ENCODE results near the gene MORF4L1.
"Not testable (repeated sequence)": the region's sequence is repeated elsewhere in the genome, so short reads cannot be mapped to it uniquely, and the experiment has no call there.

Gene MORF4L1

GRCh38 chr15:78866803-78867202 lies 5.9 kb upstream of the MORF4L1 start:
- no peak overlapping the region for H3K4me3 ChIP-seq (ENCODE audit: control insufficient read depth, low read depth, low read length)
- DNase-seq (ENCODE audit: low read depth), result no peak
- TF ChIP-seq CTCF (IDR thresholded peaks at IDR 0.05; ENCODE audit: control insufficient read depth, insufficient read depth, low read depth, low read length, missing control alignments), result no peak

GRCh38 chr15:78868366-78868765 lies 4.3 kb upstream of the MORF4L1 start:
- no peak for DNase-seq (ENCODE audit: low read depth)
- TF ChIP-seq CTCF (IDR thresholded peaks at IDR 0.05; ENCODE audit: control insufficient read depth, insufficient read depth, low read depth, low read length, missing control alignments), result no peak
- H3K4me3 ChIP-seq (ENCODE audit: control insufficient read depth, low read depth, low read length), result no peak overlapping the region

GRCh38 chr15:78871483-78872127 lies 1.1 kb upstream of the MORF4L1 start:
- DNase-seq (ENCODE audit: low read depth); H3K4me3 ChIP-seq (ENCODE audit: control insufficient read depth, low read depth, low read length): not testable (repeated sequence)

- H3K4me3 ChIP-seq (ENCODE audit: control insufficient read depth, low read depth, low read length), result peak overlapping the region; percentile 93
- DNase-seq (ENCODE audit: low read depth), result peak; percentile 70
- peak; percentile 57 for TF ChIP-seq CTCF (IDR thresholded peaks at IDR 0.05; ENCODE audit: control insufficient read depth, insufficient read depth, low read depth, low read length, missing control alignments)
Observed at GRCh38 chr15:78872972-78873792, 492 bp downstream of the MORF4L1 start.

- DNase-seq (ENCODE audit: low read depth), result no peak
- no peak for TF ChIP-seq CTCF (IDR thresholded peaks at IDR 0.05; ENCODE audit: control insufficient read depth, insufficient read depth, low read depth, low read length, missing control alignments)
- H3K4me3 ChIP-seq (ENCODE audit: control insufficient read depth, low read depth, low read length), result peak overlapping the region; percentile 93
Observed at GRCh38 chr15:78873793-78874765, 1.4 kb downstream of the MORF4L1 start.

DNA sequence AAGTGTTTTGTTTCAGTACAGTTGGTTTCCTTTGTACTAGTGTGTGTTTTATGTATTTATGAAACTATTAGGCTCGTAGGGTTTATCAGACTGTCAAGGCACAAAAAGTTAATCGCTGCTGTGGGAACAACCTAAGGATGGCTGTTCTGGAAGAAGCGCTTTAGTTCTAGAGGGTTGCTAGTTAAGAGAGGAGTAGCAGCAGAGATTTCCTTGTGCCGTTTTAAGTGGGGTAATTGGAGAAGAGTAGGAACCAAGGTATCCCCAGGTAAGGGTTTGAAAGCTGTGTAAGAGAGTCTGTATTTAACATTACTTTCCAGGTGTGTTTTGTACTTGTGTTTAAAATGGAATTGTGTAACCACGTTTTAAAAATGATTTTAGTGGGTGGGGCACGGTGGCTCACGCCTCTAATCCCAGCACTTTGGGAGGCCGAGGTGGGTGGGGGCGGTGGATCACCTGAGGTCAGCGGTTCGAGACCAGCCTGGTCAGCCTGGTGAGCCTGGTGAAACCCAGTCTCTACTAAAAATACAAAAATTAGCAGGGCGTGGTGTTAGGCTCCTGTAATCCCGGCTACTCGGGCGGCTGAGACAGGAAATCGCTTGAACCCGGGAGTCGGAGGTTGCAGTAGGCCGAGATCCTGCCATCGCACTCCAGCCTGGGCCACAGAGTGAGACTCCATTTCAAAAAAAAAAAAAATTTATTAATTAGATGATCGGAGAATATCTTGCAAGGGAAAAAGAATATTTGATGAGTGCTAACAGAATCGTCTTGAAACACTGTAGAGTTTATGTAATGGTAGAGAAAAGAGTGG lies 2.6 kb downstream of the MORF4L1 start:
- no peak for DNase-seq (ENCODE audit: low read depth)
- peak overlapping the region; percentile 93 for H3K4me3 ChIP-seq (ENCODE audit: control insufficient read depth, low read depth, low read length)
- no peak for TF ChIP-seq CTCF (IDR thresholded peaks at IDR 0.05; ENCODE audit: control insufficient read depth, insufficient read depth, low read depth, low read length, missing control alignments)

DNA sequence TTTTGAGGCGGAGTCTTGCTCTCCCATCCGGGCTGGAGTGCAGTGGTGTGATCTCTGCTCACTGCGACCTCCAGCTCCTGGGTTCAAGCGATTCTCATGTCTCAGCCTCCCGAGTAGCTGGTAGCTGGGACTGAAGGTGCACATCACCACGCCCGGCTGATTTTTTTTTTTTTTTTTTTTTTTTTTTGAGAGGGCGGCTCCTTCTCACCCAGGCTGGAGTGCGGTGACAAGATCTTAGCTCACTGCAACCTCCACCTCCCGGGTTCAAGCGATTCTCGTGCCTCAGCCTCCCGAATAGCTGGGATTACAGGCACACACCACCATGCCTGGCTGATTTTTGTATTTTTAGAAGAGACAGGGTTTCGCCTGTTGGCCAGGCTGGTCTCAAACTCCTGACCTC lies 4.3 kb downstream of the MORF4L1 start:
- not testable (repeated sequence) for DNase-seq (ENCODE audit: low read depth); H3K4me3 ChIP-seq (ENCODE audit: control insufficient read depth, low read depth, low read length)

Data from AG09309 (cell line).